HEK293T (cell line): Measurements from ENCODE around the gene CAB39L.

ENCODE experiments used
- CTCF ChIA-PET: fragments of 350-600 bp; formaldehyde crosslinking; extraction: SDS; loops from one replicate; lab custom pipeline; 2021; ENCODE audit warnings: antibody characterized with exemption, inconsistent platforms; lab: Yijun Ruan, JAX
- POLR2A ChIA-PET: fragments of 350-600 bp; formaldehyde crosslinking; extraction: SDS; loops from one replicate; lab custom pipeline; 2020; ENCODE audit warnings: antibody characterized with exemption, inconsistent platforms; lab: Yijun Ruan, JAX
- DNase-seq: peaks from one replicate; pipeline ENCODE4 v3.0.0; 2012; ENCODE audit warnings: mixed read lengths; ENCODE audit errors: extremely low spot score
- ARNT ChIP-seq: fragments of 450-650 bp; IDR thresholded peaks from 2 replicates; pipeline ENCODE4 v1.6.1; 2017; ENCODE audit warnings: mild to moderate bottlenecking
- BHLHE40 ChIP-seq: fragments of 450-650 bp; IDR thresholded peaks from 2 replicates; pipeline ENCODE4 v1.6.1; 2016; ENCODE audit warnings: mild to moderate bottlenecking, moderate library complexity, borderline replicate concordance
- CTBP1 ChIP-seq: fragments of 450-650 bp; IDR thresholded peaks from 2 replicates; pipeline ENCODE4 v1.6.1; 2016; ENCODE audit warnings: borderline replicate concordance
- ELF4 ChIP-seq: fragments of 450-650 bp; IDR thresholded peaks from 2 replicates; pipeline ENCODE4 v1.6.1; 2017; ENCODE audit warnings: antibody characterized with exemption
- FOXA1 ChIP-seq: fragments of 450-650 bp; IDR thresholded peaks from 2 replicates; pipeline ENCODE4 v1.6.1; 2016; ENCODE audit warnings: mild to moderate bottlenecking
- FOXK2 ChIP-seq: fragments of 450-650 bp; IDR thresholded peaks from 2 replicates; pipeline ENCODE4 v1.6.1; 2016; ENCODE audit warnings: mild to moderate bottlenecking
- FOXM1 ChIP-seq: fragments of 450-650 bp; IDR thresholded peaks from 2 replicates; pipeline ENCODE4 v1.6.1; 2017; ENCODE audit warnings: mild to moderate bottlenecking, borderline replicate concordance
- HDGF ChIP-seq: fragments of 450-650 bp; IDR thresholded peaks from 2 replicates; pipeline ENCODE4 v1.6.1; 2017; ENCODE audit warnings: antibody characterized with exemption, borderline replicate concordance
- L3MBTL2 ChIP-seq: fragments of 450-650 bp; conservative IDR thresholded peaks from 2 replicates; pipeline ENCODE4 v1.6.1; 2016; ENCODE audit warnings: mild to moderate bottlenecking
- LEF1 ChIP-seq: fragments of 450-650 bp; IDR thresholded peaks from 2 replicates; pipeline ENCODE4 v1.6.1; 2017; ENCODE audit warnings: mild to moderate bottlenecking, borderline replicate concordance
- NFRKB ChIP-seq: fragments of 450-650 bp; IDR thresholded peaks from 2 replicates; pipeline ENCODE4 v1.6.1; 2016; ENCODE audit warnings: mild to moderate bottlenecking, moderate library complexity
- SP1 ChIP-seq: fragments of 450-650 bp; IDR thresholded peaks from 2 replicates; pipeline ENCODE4 v1.6.1; 2017
- SUZ12 ChIP-seq: fragments of 450-650 bp; IDR thresholded peaks from 2 replicates; pipeline ENCODE4 v1.6.1; 2016; ENCODE audit warnings: mild to moderate bottlenecking
- TARDBP ChIP-seq: fragments of 450-650 bp; IDR thresholded peaks from 2 replicates; pipeline ENCODE4 v1.6.1; 2016
- ZNF384 ChIP-seq: fragments of 450-650 bp; IDR thresholded peaks from 2 replicates; pipeline ENCODE4 v1.6.1; 2016
- TF ChIP-seq, protein P1 (sequence below): fragments of 450-650 bp; IDR thresholded peaks from 2 replicates; pipeline ENCODE4 v1.6.1; 2016

Gene CAB39L

GRCh38 chr13:49404703-49405020 lies 39.2 kb downstream of the CAB39L start:
- TF ChIP-seq ARNT = no peak
- TF ChIP-seq ZNF384 = no peak
- TF ChIP-seq, protein P1, sequence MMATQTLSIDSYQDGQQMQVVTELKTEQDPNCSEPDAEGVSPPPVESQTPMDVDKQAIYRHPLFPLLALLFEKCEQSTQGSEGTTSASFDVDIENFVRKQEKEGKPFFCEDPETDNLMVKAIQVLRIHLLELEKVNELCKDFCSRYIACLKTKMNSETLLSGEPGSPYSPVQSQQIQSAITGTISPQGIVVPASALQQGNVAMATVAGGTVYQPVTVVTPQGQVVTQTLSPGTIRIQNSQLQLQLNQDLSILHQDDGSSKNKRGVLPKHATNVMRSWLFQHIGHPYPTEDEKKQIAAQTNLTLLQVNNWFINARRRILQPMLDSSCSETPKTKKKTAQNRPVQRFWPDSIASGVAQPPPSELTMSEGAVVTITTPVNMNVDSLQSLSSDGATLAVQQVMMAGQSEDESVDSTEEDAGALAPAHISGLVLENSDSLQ = no peak
- TF ChIP-seq FOXA1 = no peak
- no peak for TF ChIP-seq ELF4
- TF ChIP-seq CTBP1 = no peak
- TF ChIP-seq FOXK2 = no peak
- TF ChIP-seq NFRKB = no peak
- TF ChIP-seq SP1 = no peak
- no peak for TF ChIP-seq SUZ12
- TF ChIP-seq FOXM1 = no peak
- POLR2A ChIA-PET = no interaction called here
- DNase-seq = no peak
- CTCF ChIA-PET = no interaction called here

DNA sequence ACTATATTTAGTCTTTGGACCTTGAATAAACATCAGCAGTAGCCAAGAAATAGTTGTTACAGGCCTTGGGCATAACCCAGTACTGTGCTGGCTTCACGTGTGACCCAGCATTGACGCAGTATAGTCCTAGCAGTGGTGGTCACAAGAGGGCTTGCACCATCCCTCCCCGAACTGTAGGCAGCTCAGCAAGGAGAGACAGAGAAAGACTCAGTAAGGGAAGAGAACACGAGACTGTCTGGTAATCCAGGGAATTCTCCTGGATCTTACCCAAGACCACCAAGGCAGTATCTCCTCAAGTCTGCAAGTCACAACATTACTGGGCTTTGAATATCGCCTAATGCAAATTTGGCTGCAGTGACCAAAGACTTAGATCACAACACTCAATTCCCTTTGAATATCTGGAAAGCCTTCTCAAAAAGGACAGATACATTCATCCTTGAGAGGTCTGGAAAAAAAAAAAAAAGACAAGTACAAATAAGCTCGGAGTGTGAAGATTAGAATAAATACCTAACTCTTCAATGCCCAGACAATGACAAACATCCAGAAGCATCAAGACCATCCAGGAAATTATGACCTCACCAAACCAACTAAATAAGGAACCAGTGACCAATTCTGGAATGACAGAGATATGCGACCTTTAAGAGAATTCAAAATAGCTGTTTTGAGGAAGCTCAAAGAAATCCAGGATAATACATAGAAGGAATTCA lies 39.7 kb downstream of the CAB39L start:
- CTCF ChIA-PET = no interaction called here
- TF ChIP-seq, protein P1 = no peak
- TF ChIP-seq ARNT (no peak), FOXK2 (no peak), FOXM1 (no peak), ELF4 (no peak), FOXA1 (no peak), SUZ12 (no peak), L3MBTL2 (no peak), ZNF384 (no peak), CTBP1 (no peak), BHLHE40 (no peak), LEF1 (no peak)
- POLR2A ChIA-PET = no interaction called here
- no peak for DNase-seq

DNA sequence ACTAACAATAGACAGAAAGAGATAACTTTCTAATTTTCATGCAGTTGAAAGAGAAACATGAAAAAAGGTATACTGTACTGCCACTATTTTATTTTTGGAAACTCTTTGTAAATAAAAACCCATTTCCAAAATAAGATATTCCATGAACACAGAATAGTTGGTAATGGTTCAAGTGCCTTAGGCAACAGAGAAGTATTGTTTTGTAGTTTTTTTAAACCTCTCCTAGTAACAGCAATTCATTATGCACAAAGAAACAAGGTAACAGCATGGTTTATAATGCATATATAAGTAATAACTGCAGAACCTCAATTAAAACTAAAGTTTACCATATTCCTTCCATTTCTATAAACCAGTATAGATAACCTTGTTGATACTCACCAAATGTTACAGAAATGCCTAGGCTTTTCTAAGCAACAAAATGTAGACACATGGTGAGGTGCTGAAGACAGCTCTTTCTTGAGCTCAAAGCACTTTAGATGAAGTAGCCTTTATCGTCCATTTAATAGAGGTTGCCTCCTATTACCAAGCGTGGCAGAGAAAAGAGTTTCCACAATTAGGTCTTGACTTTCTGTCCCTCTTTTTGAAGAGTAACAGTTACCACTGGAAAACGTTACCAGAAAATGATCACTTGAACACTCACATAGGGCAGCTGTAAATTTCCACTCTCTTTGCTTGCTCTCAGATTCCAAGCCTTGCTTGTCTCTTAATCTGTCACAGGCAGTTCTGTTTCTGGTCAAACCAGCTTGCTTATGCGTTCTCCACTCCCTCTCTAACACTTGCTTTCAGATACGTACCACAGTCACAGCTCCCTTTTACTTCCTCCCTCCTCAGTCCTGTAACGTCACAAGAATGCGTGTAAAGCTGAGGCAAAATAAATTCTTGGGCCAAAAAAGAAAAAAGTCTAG lies 42.9 kb downstream of the CAB39L start:
- DNase-seq = no peak
- TF ChIP-seq LEF1 (no peak), ARNT (no peak), FOXA1 (no peak), SUZ12 (no peak), SP1 (no peak), ZNF384 (no peak), TARDBP (no peak), BHLHE40 (no peak), CTBP1 (no peak), FOXM1 (no peak), FOXK2 (no peak), L3MBTL2 (no peak), NFRKB (no peak)
- TF ChIP-seq, protein P1 = no peak
- POLR2A ChIA-PET = no interaction called here
- CTCF ChIA-PET = no interaction called here

DNA sequence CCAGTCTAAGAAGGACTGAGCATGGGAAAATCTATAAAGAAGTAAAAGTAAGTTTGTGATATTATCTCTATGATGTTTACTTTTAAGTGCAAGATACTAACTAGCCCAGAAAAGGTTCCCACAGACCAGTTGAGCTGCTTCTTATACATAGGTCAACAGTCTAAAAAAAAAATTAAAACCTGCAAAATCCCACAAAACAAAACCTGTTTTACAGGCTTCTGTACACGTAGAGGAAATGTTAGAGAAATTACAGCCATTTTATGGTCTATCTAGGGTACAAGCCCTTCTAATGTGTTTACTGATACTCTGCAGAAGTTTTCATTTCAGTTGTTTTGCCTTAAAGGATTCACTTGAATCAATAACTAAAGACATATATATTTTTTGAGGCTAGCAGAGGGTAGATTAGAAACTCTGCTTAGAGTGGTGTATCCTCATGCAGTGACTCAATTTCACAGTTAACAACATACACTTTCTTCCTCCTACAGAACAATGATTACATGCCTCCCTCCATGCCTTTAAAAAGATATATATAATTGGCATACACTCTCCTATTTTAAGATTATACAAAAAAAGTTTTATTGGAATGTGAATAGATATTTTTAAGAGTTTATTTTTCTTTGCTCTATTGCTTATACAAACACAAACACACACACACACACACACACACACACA lies 43.9 kb downstream of the CAB39L start:
- ChIA-PET POLR2A (no interaction called here), CTCF (no interaction called here)
- no peak for TF ChIP-seq FOXA1
- no peak for TF ChIP-seq LEF1
- TF ChIP-seq NFRKB = no peak
- no peak for TF ChIP-seq SUZ12
- TF ChIP-seq, protein P1 = no peak
- TF ChIP-seq FOXK2 = no peak
- TF ChIP-seq FOXM1 = no peak
- TF ChIP-seq ZNF384 = no peak
- no peak for TF ChIP-seq HDGF
- TF ChIP-seq ELF4 = no peak
- DNase-seq = no peak

DNA sequence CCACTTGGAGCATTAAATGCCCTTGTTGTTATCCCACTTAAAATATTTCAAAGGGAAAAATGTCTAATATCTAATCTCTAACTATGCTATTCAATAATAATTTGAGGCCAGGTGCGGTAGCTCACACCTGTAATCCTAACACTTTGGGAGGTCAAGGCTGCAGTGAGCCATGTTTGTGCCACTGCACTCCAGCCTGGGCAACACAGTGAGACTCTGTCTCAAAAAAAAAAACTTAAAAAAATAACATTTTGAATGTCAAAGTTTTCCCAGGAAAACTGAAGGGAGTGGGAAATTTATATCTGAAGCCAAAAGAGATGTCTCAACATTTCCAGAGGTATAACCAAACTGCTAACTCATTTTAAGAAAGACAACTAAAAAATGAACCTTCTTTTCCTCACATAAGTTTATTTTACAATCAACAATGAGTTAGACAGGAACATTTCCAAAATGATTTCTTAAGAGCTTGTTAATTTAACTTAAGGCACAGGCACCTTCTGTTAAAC lies 47.9 kb downstream of the CAB39L start:
- CTCF ChIA-PET = no interaction called here
- POLR2A ChIA-PET = no interaction called here
- no peak for TF ChIP-seq FOXM1
- no peak for TF ChIP-seq ELF4
- TF ChIP-seq FOXK2 = no peak
- TF ChIP-seq SP1 = no peak
- no peak for TF ChIP-seq BHLHE40
- TF ChIP-seq SUZ12 = no peak
- no peak for TF ChIP-seq CTBP1
- TF ChIP-seq FOXA1 = no peak
- no peak for TF ChIP-seq TARDBP
- no peak for TF ChIP-seq HDGF
- no peak for TF ChIP-seq L3MBTL2
- no peak for TF ChIP-seq NFRKB
- TF ChIP-seq, protein P1 = no peak
- no peak for TF ChIP-seq LEF1
- TF ChIP-seq ARNT = no peak
- TF ChIP-seq ZNF384 = no peak
- no peak for DNase-seq
